ENCODE data around the gene C9orf153. TPM values are rescaled to one million over a fixed set of nuclear protein-coding genes. Genes with fewer than 3 reads are reported as not detected.

C9orf153 gene
- total RNA-seq, 1 experiment from 2014 or later, result not detected

- TF ChIP-seq, protein P1, sequence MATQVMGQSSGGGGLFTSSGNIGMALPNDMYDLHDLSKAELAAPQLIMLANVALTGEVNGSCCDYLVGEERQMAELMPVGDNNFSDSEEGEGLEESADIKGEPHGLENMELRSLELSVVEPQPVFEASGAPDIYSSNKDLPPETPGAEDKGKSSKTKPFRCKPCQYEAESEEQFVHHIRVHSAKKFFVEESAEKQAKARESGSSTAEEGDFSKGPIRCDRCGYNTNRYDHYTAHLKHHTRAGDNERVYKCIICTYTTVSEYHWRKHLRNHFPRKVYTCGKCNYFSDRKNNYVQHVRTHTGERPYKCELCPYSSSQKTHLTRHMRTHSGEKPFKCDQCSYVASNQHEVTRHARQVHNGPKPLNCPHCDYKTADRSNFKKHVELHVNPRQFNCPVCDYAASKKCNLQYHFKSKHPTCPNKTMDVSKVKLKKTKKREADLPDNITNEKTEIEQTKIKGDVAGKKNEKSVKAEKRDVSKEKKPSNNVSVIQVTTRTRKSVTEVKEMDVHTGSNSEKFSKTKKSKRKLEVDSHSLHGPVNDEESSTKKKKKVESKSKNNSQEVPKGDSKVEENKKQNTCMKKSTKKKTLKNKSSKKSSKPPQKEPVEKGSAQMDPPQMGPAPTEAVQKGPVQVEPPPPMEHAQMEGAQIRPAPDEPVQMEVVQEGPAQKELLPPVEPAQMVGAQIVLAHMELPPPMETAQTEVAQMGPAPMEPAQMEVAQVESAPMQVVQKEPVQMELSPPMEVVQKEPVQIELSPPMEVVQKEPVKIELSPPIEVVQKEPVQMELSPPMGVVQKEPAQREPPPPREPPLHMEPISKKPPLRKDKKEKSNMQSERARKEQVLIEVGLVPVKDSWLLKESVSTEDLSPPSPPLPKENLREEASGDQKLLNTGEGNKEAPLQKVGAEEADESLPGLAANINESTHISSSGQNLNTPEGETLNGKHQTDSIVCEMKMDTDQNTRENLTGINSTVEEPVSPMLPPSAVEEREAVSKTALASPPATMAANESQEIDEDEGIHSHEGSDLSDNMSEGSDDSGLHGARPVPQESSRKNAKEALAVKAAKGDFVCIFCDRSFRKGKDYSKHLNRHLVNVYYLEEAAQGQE (IDR thresholded peaks at IDR 0.05; ENCODE audit: low read depth), result no peak
Observed at GRCh38 chr9:86242071-86242470, 17.4 kb downstream of the C9orf153 start (continued).

GRCh38 chr9:86241216-86241615, 18.2 kb downstream of the C9orf153 start:
- no peaks in the 10 kb centered on the region for H3K36me3 ChIP-seq (ENCODE audit: control insufficient read depth in 1 of 2, insufficient read depth in 2 of 2, low read length in 2 of 2)
- intact Hi-C loops (cut with micrococcal nuclease), result no loop called here
- H3K4me3 ChIP-seq (replicated peaks in 1 of 2; ENCODE audit: low read depth in 1 of 2, low read length in 2 of 2), result no peak overlapping the region
- no TSS peak for BruUV-seq (replicated peaks)
- no peaks in the 10 kb centered on the region for H4K20me1 ChIP-seq (ENCODE audit: insufficient read depth)
- ChIA-PET RAD21 (ENCODE audit: low non-redundant PET in 1 of 2, low total read pairs in 2 of 2, uncharacterized antibody in 2 of 2, unreplicated experiment in 2 of 2) (no interaction called here), POLR2A (no interaction called here), CTCF (interaction anchor here (1.9 kb wide), 1 partner anchor 39 kb away, joined by 8 read pairs; no protein-coding TSS in a partner anchor)
- no peak for TF ChIP-seq POLR2AphosphoS5 (IDR thresholded peaks at IDR 0.05; ENCODE audit: low read depth, low read length)
- TF ChIP-seq, protein P1 (IDR thresholded peaks at IDR 0.05; ENCODE audit: low read depth), result no peak
- TF ChIP-seq EZH2 (IDR thresholded peaks at IDR 0.05), result no peak
- TF ChIP-seq, protein P2, sequence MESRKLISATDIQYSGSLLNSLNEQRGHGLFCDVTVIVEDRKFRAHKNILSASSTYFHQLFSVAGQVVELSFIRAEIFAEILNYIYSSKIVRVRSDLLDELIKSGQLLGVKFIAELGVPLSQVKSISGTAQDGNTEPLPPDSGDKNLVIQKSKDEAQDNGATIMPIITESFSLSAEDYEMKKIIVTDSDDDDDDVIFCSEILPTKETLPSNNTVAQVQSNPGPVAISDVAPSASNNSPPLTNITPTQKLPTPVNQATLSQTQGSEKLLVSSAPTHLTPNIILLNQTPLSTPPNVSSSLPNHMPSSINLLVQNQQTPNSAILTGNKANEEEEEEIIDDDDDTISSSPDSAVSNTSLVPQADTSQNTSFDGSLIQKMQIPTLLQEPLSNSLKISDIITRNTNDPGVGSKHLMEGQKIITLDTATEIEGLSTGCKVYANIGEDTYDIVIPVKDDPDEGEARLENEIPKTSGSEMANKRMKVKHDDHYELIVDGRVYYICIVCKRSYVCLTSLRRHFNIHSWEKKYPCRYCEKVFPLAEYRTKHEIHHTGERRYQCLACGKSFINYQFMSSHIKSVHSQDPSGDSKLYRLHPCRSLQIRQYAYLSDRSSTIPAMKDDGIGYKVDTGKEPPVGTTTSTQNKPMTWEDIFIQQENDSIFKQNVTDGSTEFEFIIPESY (IDR thresholded peaks at IDR 0.05; ENCODE audit: extremely low read depth, insufficient replicate concordance, low read length), result no peak
- ATAC-seq (no peak), DNase-seq (ENCODE audit: low read depth, low spot score) (no peak)
- no peaks in the 10 kb centered on the region for H3K4me1 ChIP-seq (ENCODE audit: control insufficient read depth in 1 of 2, insufficient read depth in 2 of 2, low read length in 2 of 2)
- H3K27ac ChIP-seq (ENCODE audit: low read depth, low read length), result no peak overlapping the region
- H3K9me2 ChIP-seq (ENCODE audit: insufficient read depth), result no peaks in the 10 kb centered on the region
- no peak overlapping the region for H3K9ac ChIP-seq (ENCODE audit: low read length)
- no peaks in the 10 kb centered on the region for H3K79me2 ChIP-seq (ENCODE audit: insufficient read depth, low read length)
- no peaks in the 10 kb centered on the region for H3K27me3 ChIP-seq (ENCODE audit: insufficient read depth, low read length)
- H2AFZ ChIP-seq (ENCODE audit: low read depth, low read length, poor library complexity, severe bottlenecking), result no peak overlapping the region
- H3K9me3 ChIP-seq (ENCODE audit: control insufficient read depth in 1 of 2, insufficient read depth in 1 of 2, low read depth in 1 of 2, low read length in 2 of 2), result no peaks in the 10 kb centered on the region
- no peak overlapping the region for H3K4me2 ChIP-seq (ENCODE audit: low read length)

Measured in HCT116 (cell line).